IMR-90 (cell line): ENCODE data around the gene LRRC10. TPM values are rescaled to one million over a fixed set of nuclear protein-coding genes. Genes with fewer than 3 reads are reported as not detected.

Experiments
- ATAC-seq: fragments of 200-7000 bp; cut with Tn5 transposase; 2 replicates; pipeline ENCODE4 v1.9.1; 2020; ENCODE audit warnings: low read depth, mild to moderate bottlenecking, moderate library complexity
- BruUV-seq: library from RNA; stranded (reverse); fragments of 400-500 nt; replicated peaks from 2 replicates; lab custom pipeline; 2021; lab: Mats Ljungman, UMichigan
- CTCF ChIA-PET: fragments of 300-600 bp; formaldehyde crosslinking; extraction: SDS; loops from one replicate; lab custom pipeline; 2021; ENCODE audit warnings: antibody characterized with exemption; lab: Yijun Ruan, JAX
- POLR2A ChIA-PET: fragments of 300-600 bp; sonication (Branson Sonifier 250); formaldehyde crosslinking; loops from one replicate; lab custom pipeline; 2022; ENCODE audit warnings: antibody characterized with exemption; ENCODE audit not compliant: unreplicated experiment; lab: Charles Lee
- DNase-seq: peaks from one replicate; pipeline ENCODE4 v3.0.0; 2013
- H2AFZ ChIP-seq: replicated peaks from 2 replicates; pipeline ENCODE3; 2013; ENCODE audit warnings: low read length, mild to moderate bottlenecking; ENCODE audit not compliant: poor library complexity
- H2AK5ac ChIP-seq: 2 replicates; pipeline ENCODE4 v1.6.1; 2013; ENCODE audit warnings: low read depth, low read length, inconsistent platforms
- H2AK9ac ChIP-seq: replicated peaks from 2 replicates; pipeline ENCODE3; 2013; ENCODE audit warnings: mild to moderate bottlenecking, low read depth, low read length, moderate library complexity; ENCODE audit not compliant: poor library complexity
- H2BK120ac ChIP-seq: 2 replicates; pipeline ENCODE4 v1.6.1; 2013; ENCODE audit warnings: low read depth, low read length, inconsistent platforms
- H2BK15ac ChIP-seq: 3 replicates; pipeline ENCODE4 v1.6.1; 2013; ENCODE audit warnings: low read depth, low read length, inconsistent platforms
- H2BK20ac ChIP-seq: 2 replicates; pipeline ENCODE4 v1.6.1; 2013; ENCODE audit warnings: low read depth, mild to moderate bottlenecking, inconsistent platforms, low read length, moderate library complexity
- H2BK5ac ChIP-seq: 2 replicates; pipeline ENCODE4 v1.6.1; 2013; ENCODE audit warnings: mild to moderate bottlenecking, low read depth, low read length, inconsistent platforms; ENCODE audit not compliant: poor library complexity, severe bottlenecking
- H3K14ac ChIP-seq: replicated peaks from 2 replicates; pipeline ENCODE4 v1.6.1; 2013; ENCODE audit warnings: low read depth, low read length, inconsistent platforms
- H3K18ac ChIP-seq: 2 replicates; pipeline ENCODE4 v1.6.1; 2013; ENCODE audit warnings: low read depth, low read length, control low read depth
- H3K23ac ChIP-seq: 2 replicates; pipeline ENCODE4 v1.6.1; 2013; ENCODE audit warnings: low read depth, low read length, inconsistent platforms
- H3K27ac ChIP-seq: 2 replicates; pipeline ENCODE4 v1.5.1; 2013; ENCODE audit warnings: mild to moderate bottlenecking, control low read depth, low read length; ENCODE audit not compliant: insufficient read depth
- H3K27me3 ChIP-seq: 2 replicates; pipeline ENCODE4 v1.6.1; 2013; ENCODE audit warnings: low read length; ENCODE audit not compliant: control insufficient read depth, insufficient read depth
- H3K36me3 ChIP-seq: 2 replicates; pipeline ENCODE4 v1.6.1; 2013; ENCODE audit warnings: low read length, mixed read lengths; ENCODE audit not compliant: control insufficient read depth, insufficient read depth
- H3K4ac ChIP-seq: 2 replicates; pipeline ENCODE4 v1.6.1; 2013; ENCODE audit warnings: low read depth, low read length, inconsistent platforms
- H3K4me1 ChIP-seq: 2 replicates; pipeline ENCODE4 v1.6.1; 2013; ENCODE audit warnings: low read length, mixed read lengths; ENCODE audit not compliant: control insufficient read depth, insufficient read depth
- H3K4me2 ChIP-seq: 2 replicates; pipeline ENCODE4 v1.6.1; 2013; ENCODE audit warnings: low read depth, mild to moderate bottlenecking, control low read depth, low read length, moderate library complexity
- H3K4me3 ChIP-seq: 2 replicates; pipeline ENCODE4 v1.5.1; 2013; ENCODE audit warnings: low read depth, mild to moderate bottlenecking, control low read depth, low read length, moderate library complexity; ENCODE audit not compliant: insufficient read depth
- H3K56ac ChIP-seq: 2 replicates; pipeline ENCODE4 v1.6.1; 2013; ENCODE audit warnings: low read length, inconsistent platforms; ENCODE audit not compliant: insufficient read depth; ENCODE audit errors: extremely low read depth
- H3K79me1 ChIP-seq, 2 experiments: 2 replicates each; pipeline ENCODE4 v1.6.1; 2013; ENCODE audit warnings: low read length in 2 of 2, inconsistent platforms in 1 of 2, low read depth in 1 of 2
- H3K9ac ChIP-seq: 2 replicates; pipeline ENCODE4 v1.6.1; 2013; ENCODE audit warnings: low read depth, low read length, control low read depth
- H3K9me1 ChIP-seq: 2 replicates; pipeline ENCODE4 v1.6.1; 2013; ENCODE audit warnings: low read length, inconsistent platforms; ENCODE audit not compliant: insufficient read depth
- H3K9me3 ChIP-seq: 2 replicates; pipeline ENCODE4 v1.6.1; 2013; ENCODE audit warnings: low read length; ENCODE audit not compliant: control insufficient read depth, insufficient read depth
- H4K20me1 ChIP-seq: 2 replicates; pipeline ENCODE4 v1.6.1; 2013; ENCODE audit warnings: low read length, inconsistent platforms; ENCODE audit not compliant: insufficient read depth
- H4K5ac ChIP-seq: 2 replicates; pipeline ENCODE4 v1.6.1; 2013; ENCODE audit warnings: mild to moderate bottlenecking, low read depth, low read length, control low read depth
- H4K8ac ChIP-seq, 2 experiments: 2 replicates each; pipeline ENCODE4 v1.6.1; 2013; ENCODE audit warnings: low read depth in 2 of 2, low read length in 2 of 2, control low read depth in 1 of 2, inconsistent platforms in 1 of 2
- H4K91ac ChIP-seq: 2 replicates; pipeline ENCODE4 v1.6.1; 2013; ENCODE audit warnings: low read depth, low read length, inconsistent platforms; ENCODE audit not compliant: insufficient read depth
- BHLHE40 ChIP-seq: fragments of 150-350 bp; IDR thresholded peaks from 2 replicates; pipeline ENCODE4 v1.6.1; 2016; ENCODE audit warnings: mild to moderate bottlenecking, low read depth, low read length
- CEBPB ChIP-seq: IDR thresholded peaks from 2 replicates; pipeline ENCODE4 v1.6.1; 2012; ENCODE audit warnings: low read depth, low read length, improper control_type of control experiment
- CHD1 ChIP-seq: IDR thresholded peaks from 2 replicates; pipeline ENCODE4 v1.6.1; 2012; ENCODE audit warnings: low read depth, low read length, improper control_type of control experiment
- MAFK ChIP-seq: IDR thresholded peaks from 2 replicates; pipeline ENCODE4 v1.6.1; 2012; ENCODE audit warnings: low read depth, low read length, improper control_type of control experiment
- MAZ ChIP-seq: IDR thresholded peaks from 2 replicates; pipeline ENCODE4 v1.6.1; 2012; ENCODE audit warnings: low read depth, mild to moderate bottlenecking, low read length, improper control_type of control experiment, moderate library complexity, borderline replicate concordance
- MXI1 ChIP-seq: IDR thresholded peaks from 2 replicates; pipeline ENCODE4 v1.6.1; 2012; ENCODE audit warnings: low read depth, mild to moderate bottlenecking, low read length, moderate library complexity, borderline replicate concordance
- NFE2L2 ChIP-seq: fragments of 150-350 bp; IDR thresholded peaks from 2 replicates; pipeline ENCODE4 v1.6.1; 2016; ENCODE audit warnings: low read depth, mild to moderate bottlenecking, low read length
- POLR2A ChIP-seq: IDR thresholded peaks from 2 replicates; pipeline ENCODE4 v1.6.1; 2012; ENCODE audit warnings: mild to moderate bottlenecking, low read depth, low read length
- RAD21 ChIP-seq: IDR thresholded peaks from 2 replicates; pipeline ENCODE4 v1.6.1; 2012; ENCODE audit warnings: low read length, improper control_type of control experiment
- RCOR1 ChIP-seq: IDR thresholded peaks from 2 replicates; pipeline ENCODE4 v1.6.1; 2012; ENCODE audit warnings: mild to moderate bottlenecking, low read length, improper control_type of control experiment; ENCODE audit not compliant: insufficient replicate concordance
- RFX5 ChIP-seq: IDR thresholded peaks from 2 replicates; pipeline ENCODE4 v1.8.0; 2012; ENCODE audit warnings: low read depth, mild to moderate bottlenecking, low read length, moderate library complexity
- SMC3 ChIP-seq: fragments of 150-350 bp; IDR thresholded peaks from 2 replicates; pipeline ENCODE4 v1.6.1; 2016; ENCODE audit warnings: low read depth, mild to moderate bottlenecking, antibody characterized with exemption, low read length, moderate library complexity
- WGBS, 2 experiments: methylation state at CpG; one replicate each; pipeline versions ENCODE4 v1.1.5 to v1.1.7; 2013; ENCODE audit warnings: missing lambda C conversion rate in 2 of 2; ENCODE audit not compliant: insufficient read length in 1 of 2; ENCODE audit errors: extremely low coverage in 2 of 2; 5-methylcytosine and 5-hydroxymethylcytosine counted together
- dilution Hi-C: fragments of 300-500 bp; cut with HindIII; formaldehyde crosslinking; loops from one replicate; pipeline ENCODE4 v1.14.3; 2018; ENCODE audit warnings: low sequenced_read_pairs; ENCODE audit not compliant: unreplicated experiment
- in situ Hi-C: fragments of 300-500 bp; cut with MboI; formaldehyde crosslinking; loops from 3 replicates; pipeline ENCODE4 v1.14.3; 2019; ENCODE audit warnings: low sequenced_read_pairs, inconsistent platforms, mixed read lengths
- intact Hi-C: fragments of 100-400 bp; cut with micrococcal nuclease; formaldehyde crosslinking; loops from 2 replicates; pipeline ENCODE4 v1.10.0; 2022
- polyA plus RNA-seq, 3 experiments: library from polyadenylated mRNA; depleted of rRNA; stranded (reverse); fragments of >200 nt; gene quantifications; 2 replicates each; pipeline ENCODE4 v1.2.3, GENCODE V29; 2012; ENCODE audit warnings: low replicate concordance in 1 of 3
- total RNA-seq: library from RNA; depleted of rRNA; stranded (reverse); fragments of >200 nt; gene quantifications from 2 replicates; pipeline ENCODE4 v1.2.3, GENCODE V29; 2012
- TF ChIP-seq, protein P1 (sequence below): fragments of 150-350 bp; IDR thresholded peaks from 2 replicates; pipeline ENCODE4 v1.6.1; 2017; ENCODE audit warnings: mild to moderate bottlenecking, antibody characterized with exemption, low read length, low read depth
- TF ChIP-seq, protein P2 (sequence below): conservative IDR thresholded peaks from 2 replicates; pipeline ENCODE4 v1.5.1; 2012; ENCODE audit warnings: mild to moderate bottlenecking, low read depth, low read length, improper control_type of control experiment

Gene LRRC10
- total and polyA plus RNA-seq, 2 of the 4 experiments (the other 2 are of a cell fraction), result not detected

DNA sequence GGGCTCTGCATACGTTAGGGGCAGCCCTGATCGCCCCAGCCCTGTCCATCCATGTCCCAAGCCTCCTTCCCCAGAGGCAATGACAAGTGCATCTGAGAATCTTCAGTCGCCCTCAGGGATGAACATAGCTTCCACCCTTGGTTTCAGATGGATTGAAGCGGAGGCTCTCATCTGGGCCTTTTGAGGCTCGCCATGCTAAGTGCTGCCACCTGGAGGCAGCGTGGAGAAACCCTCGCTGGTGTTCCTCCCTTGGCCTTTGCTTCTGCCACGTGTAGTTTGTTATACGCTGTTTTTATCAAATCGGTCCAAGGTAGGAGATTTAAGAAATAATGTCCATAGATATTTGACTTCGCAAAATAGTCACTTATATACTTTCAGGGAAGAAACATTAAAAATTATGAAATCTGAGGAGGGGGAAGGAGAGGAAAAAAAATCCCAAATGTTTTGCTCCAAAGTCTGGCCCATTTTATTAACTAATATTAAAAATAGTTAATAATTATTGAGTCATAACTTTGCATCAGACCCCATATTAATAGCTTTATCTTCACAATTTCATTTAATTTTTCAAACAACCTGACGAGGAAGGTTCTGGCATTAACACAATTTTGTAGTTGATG, 28.8 kb upstream of the LRRC10 start:
- intact Hi-C loops, result loop anchor here (1.0 kb wide), 1 partner anchor 282 kb away; no protein-coding TSS in a partner anchor
- in situ Hi-C loops, result no loop called here
- 20% methylated on average over 3 of the region's 12 CpGs; no CpG with 5 or more reads in 1 of the 2 experiments for WGBS, 2 experiments

More for the DNA sequence above, 28.8 kb upstream of the LRRC10 start:
- H3K14ac ChIP-seq, result no peak overlapping the region
- ATAC-seq (peak; percentile 99), DNase-seq (peak; percentile 67)
- peak overlapping the region; percentile 80 for H2AFZ ChIP-seq
- H2AK9ac ChIP-seq, result peak overlapping the region; percentile 11
- H3K9me3 ChIP-seq, result no peaks in the 10 kb centered on the region
- H3K4me3 ChIP-seq, result no peak overlapping the region
- CTCF ChIA-PET, result interaction anchor here (0.5 to 2.8 kb wide), 6 partner anchors 9 to 696 kb away, joined by 4 to 16 read pairs (median 6); no protein-coding TSS in a partner anchor
- TF ChIP-seq MXI1, result peak; percentile 51; the same call in 1 of the 2 replicates
- TF ChIP-seq MAZ, result no peak
- TF ChIP-seq MAFK, result no peak
- no peak for TF ChIP-seq CEBPB
- TF ChIP-seq RFX5, result no peak
- TF ChIP-seq, protein P1, sequence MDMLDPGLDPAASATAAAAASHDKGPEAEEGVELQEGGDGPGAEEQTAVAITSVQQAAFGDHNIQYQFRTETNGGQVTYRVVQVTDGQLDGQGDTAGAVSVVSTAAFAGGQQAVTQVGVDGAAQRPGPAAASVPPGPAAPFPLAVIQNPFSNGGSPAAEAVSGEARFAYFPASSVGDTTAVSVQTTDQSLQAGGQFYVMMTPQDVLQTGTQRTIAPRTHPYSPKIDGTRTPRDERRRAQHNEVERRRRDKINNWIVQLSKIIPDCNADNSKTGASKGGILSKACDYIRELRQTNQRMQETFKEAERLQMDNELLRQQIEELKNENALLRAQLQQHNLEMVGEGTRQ, result no peak
- TF ChIP-seq BHLHE40, result no peak
- TF ChIP-seq RCOR1, result no peak
- TF ChIP-seq, protein P2, sequence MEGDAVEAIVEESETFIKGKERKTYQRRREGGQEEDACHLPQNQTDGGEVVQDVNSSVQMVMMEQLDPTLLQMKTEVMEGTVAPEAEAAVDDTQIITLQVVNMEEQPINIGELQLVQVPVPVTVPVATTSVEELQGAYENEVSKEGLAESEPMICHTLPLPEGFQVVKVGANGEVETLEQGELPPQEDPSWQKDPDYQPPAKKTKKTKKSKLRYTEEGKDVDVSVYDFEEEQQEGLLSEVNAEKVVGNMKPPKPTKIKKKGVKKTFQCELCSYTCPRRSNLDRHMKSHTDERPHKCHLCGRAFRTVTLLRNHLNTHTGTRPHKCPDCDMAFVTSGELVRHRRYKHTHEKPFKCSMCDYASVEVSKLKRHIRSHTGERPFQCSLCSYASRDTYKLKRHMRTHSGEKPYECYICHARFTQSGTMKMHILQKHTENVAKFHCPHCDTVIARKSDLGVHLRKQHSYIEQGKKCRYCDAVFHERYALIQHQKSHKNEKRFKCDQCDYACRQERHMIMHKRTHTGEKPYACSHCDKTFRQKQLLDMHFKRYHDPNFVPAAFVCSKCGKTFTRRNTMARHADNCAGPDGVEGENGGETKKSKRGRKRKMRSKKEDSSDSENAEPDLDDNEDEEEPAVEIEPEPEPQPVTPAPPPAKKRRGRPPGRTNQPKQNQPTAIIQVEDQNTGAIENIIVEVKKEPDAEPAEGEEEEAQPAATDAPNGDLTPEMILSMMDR, result peak; percentile 86
- peak; percentile 81 for TF ChIP-seq SMC3
- peak; percentile 74 for TF ChIP-seq RAD21
- TF ChIP-seq NFE2L2, result no peak
- no peak for TF ChIP-seq CHD1
- no peak for TF ChIP-seq POLR2A
- no peak overlapping the region for H3K4ac ChIP-seq
- peaks cover 2% of the 10 kb centered on the region; the same call in 1 of the 2 replicates for H3K9me1 ChIP-seq
- H3K56ac ChIP-seq, result no peak overlapping the region
- BruUV-seq, result no TSS peak
- no peaks in the 10 kb centered on the region for H3K36me3 ChIP-seq
- no peak overlapping the region for H4K5ac ChIP-seq
- H3K4me1 ChIP-seq, result no peaks in the 10 kb centered on the region
- H2AK5ac ChIP-seq, result no peak overlapping the region
- no peak overlapping the region for H2BK20ac ChIP-seq
- POLR2A ChIA-PET, result no interaction called here
- no peaks in the 10 kb centered on the region for H4K20me1 ChIP-seq
- H2BK5ac ChIP-seq, result no peak overlapping the region
- H4K91ac ChIP-seq, result no peak overlapping the region
- H3K4me2 ChIP-seq, result no peak overlapping the region
- no peak overlapping the region for H3K23ac ChIP-seq
- H4K8ac ChIP-seq, result no peak overlapping the region
- H2BK15ac ChIP-seq, result no peak overlapping the region
- H3K79me1 ChIP-seq, result no peaks in the 10 kb centered on the region
- H2BK120ac ChIP-seq, result no peak overlapping the region
- H3K27ac ChIP-seq, result no peak overlapping the region
- H3K18ac ChIP-seq, result no peak overlapping the region
- dilution Hi-C loops, result no loop called here
- H3K27me3 ChIP-seq, result peaks cover 3% of the 10 kb centered on the region; the same call in 1 of the 2 replicates
- no peak overlapping the region for H3K9ac ChIP-seq
